Lung (tissue), 12 donors: Measurements from ENCODE around the gene CCPG1. TPM values are rescaled to one million over a fixed set of nuclear protein-coding genes. Genes with fewer than 3 reads are reported as not detected.

ENCODE experiments used
- ATAC-seq: fragments of 200-7000 bp; cut with Tn5 transposase; one replicate; pipeline ENCODE4 v1.9.1; 2020; ENCODE audit warnings: moderate number of reproducible peaks; ENCODE audit not compliant: insufficient read depth, low FRiP score
- DNase-seq, 3 donors: peaks; one replicate each; pipeline ENCODE4 v3.0.0-alpha.2; 2013 to 2017
- H3K27ac ChIP-seq, 2 donors: one replicate each; pipeline ENCODE4 v1.5.1; 2013; ENCODE audit warnings: mild to moderate bottlenecking in 2 of 2, moderate library complexity in 2 of 2, control low read depth in 1 of 2, inconsistent platforms in 1 of 2, low read depth in 1 of 2, low read length in 1 of 2
- H3K27me3 ChIP-seq, 3 donors: one replicate each; pipeline ENCODE4 v1.5.1; 2013; ENCODE audit warnings: low read length in 2 of 3; ENCODE audit not compliant: control insufficient read depth in 3 of 3, insufficient read depth in 3 of 3
- H3K36me3 ChIP-seq, 4 donors: one replicate each; pipeline ENCODE4 v1.5.1; 2013; ENCODE audit warnings: low read length in 4 of 4, mild to moderate bottlenecking in 1 of 4, moderate library complexity in 1 of 4; ENCODE audit not compliant: control insufficient read depth in 4 of 4, insufficient read depth in 4 of 4
- H3K4me1 ChIP-seq, 5 donors: one replicate each; pipeline ENCODE4 v1.5.1; 2013; ENCODE audit warnings: low read length in 5 of 5, mild to moderate bottlenecking in 2 of 5, moderate library complexity in 1 of 5; ENCODE audit not compliant: control insufficient read depth in 5 of 5, insufficient read depth in 5 of 5
- H3K4me3 ChIP-seq: one replicate; pipeline ENCODE4 v1.5.1; 2013; ENCODE audit warnings: mild to moderate bottlenecking, control low read depth, moderate library complexity
- H3K9ac ChIP-seq, 2 donors: one replicate each; pipeline ENCODE4 v1.5.1; 2013; ENCODE audit warnings: low read length in 2 of 2, control low read depth in 1 of 2; ENCODE audit not compliant: insufficient read depth in 1 of 2
- H3K9me3 ChIP-seq, 4 donors: one replicate each; pipeline ENCODE4 v1.5.1; 2013; ENCODE audit warnings: low read length in 3 of 4, mild to moderate bottlenecking in 1 of 4, moderate library complexity in 1 of 4; ENCODE audit not compliant: control insufficient read depth in 4 of 4, insufficient read depth in 3 of 4
- WGBS, 2 donors: extraction: QIAGEN DNeasy Blood & Tissue Kit; methylation state at CpG; one replicate each; pipeline ENCODE4 v1.1.7; 2013; 5-methylcytosine and 5-hydroxymethylcytosine counted together
- polyA plus RNA-seq, 2 donors: library from polyadenylated mRNA; stranded (reverse); fragments of 200-250 nt; gene quantifications; one replicate each; pipeline ENCODE4 v1.2.1, GENCODE V29; 2013
- total RNA-seq, 2 donors: library from RNA; depleted of rRNA in 1 of 2; stranded (reverse); fragments of >200 nt in 1 of 2; gene quantifications; one replicate each; pipeline ENCODE4 v1.2.1, GENCODE V29; 2014 to 2021
- TF ChIP-seq, protein P1 (sequence below): IDR thresholded peaks from 2 replicates; pipeline ENCODE4 v1.5.1; 2012; ENCODE audit warnings: mild to moderate bottlenecking; ENCODE audit errors: control extremely low read depth, extremely low read depth
- donor health status: control.
- donor health status: control.
- donor health status: Bipolar disorder and iron deficiency.
- donor health status: healthy.
- donor health status: DM: yes; HTN: yes; CAD: no.

The CCPG1 gene
- total and polyA plus RNA-seq, 4 donors, result 24.0 to 75.0 (median 53.8) TPM

DNA sequence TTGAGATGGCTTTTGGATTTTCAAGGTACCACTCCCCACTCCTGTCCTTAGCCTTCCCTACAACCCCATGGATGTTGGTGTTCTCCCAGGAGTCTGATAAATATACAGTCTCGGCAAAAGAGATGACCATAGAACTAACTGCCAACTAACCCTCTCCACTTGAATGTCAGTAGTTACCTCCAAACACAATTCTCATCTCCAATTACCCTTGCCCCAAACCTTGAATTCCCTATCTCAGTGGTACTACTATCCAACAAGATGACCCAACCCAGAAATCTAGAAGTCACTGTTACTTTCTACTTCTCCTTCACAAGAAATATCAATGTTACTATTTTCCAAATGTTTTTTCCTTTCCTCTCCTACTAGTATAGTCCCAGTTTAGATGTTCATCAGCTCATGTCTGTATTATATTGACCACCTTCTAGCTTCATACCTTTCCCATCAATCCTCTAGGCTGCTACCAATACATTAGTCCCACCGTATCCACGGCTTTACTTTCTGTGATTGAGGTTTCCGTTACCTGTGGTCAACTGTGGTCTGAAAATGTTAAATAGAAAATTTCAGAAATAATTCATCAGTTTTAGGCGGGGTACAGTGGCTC, 51.1 kb downstream of the CCPG1 start:
- DNase-seq (no peak), ATAC-seq (no peak)
- Histone ChIP-seq H3K4me3 (no peak overlapping the region), H3K36me3 (peaks cover 0 to 15% (median 1%) of the 10 kb centered on the region in 4 donors), H3K9ac (no peak overlapping the region), H3K4me1 (no peaks in the 10 kb centered on the region), H3K9me3 (no peaks in the 10 kb centered on the region), H3K27ac (no peak overlapping the region), H3K27me3 (no peaks in the 10 kb centered on the region)
- TF ChIP-seq, protein P1, sequence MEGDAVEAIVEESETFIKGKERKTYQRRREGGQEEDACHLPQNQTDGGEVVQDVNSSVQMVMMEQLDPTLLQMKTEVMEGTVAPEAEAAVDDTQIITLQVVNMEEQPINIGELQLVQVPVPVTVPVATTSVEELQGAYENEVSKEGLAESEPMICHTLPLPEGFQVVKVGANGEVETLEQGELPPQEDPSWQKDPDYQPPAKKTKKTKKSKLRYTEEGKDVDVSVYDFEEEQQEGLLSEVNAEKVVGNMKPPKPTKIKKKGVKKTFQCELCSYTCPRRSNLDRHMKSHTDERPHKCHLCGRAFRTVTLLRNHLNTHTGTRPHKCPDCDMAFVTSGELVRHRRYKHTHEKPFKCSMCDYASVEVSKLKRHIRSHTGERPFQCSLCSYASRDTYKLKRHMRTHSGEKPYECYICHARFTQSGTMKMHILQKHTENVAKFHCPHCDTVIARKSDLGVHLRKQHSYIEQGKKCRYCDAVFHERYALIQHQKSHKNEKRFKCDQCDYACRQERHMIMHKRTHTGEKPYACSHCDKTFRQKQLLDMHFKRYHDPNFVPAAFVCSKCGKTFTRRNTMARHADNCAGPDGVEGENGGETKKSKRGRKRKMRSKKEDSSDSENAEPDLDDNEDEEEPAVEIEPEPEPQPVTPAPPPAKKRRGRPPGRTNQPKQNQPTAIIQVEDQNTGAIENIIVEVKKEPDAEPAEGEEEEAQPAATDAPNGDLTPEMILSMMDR, result no peak
- 97 to 98% methylated on average over 5 of the region's 5 CpGs for WGBS, 2 donors

DNA sequence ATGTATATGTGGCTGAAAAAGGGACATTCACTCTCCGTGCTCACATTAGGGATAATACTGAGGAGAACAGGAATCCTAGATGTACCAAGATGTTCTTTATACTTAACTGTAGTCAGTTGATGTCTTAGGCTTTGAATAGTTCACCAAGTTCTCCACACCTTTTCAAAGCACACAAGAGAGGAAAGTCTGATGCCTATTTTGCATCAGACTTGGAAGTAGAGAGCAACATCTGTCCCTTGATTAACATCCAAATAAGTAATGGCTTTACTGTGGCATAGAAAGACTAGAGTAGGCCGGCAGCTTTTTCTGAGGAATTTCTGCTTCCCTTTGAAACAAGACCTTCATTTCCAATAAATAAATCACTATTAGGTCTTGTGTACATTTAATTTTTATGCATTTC, 55.1 kb downstream of the CCPG1 start:
- TF ChIP-seq, protein P1, result no peak
- Histone ChIP-seq H3K27ac (no peak overlapping the region), H3K4me3 (no peak overlapping the region), H3K36me3 (peaks cover 0 to 3% (median 2%) of the 10 kb centered on the region in 4 donors), H3K4me1 (no peaks in the 10 kb centered on the region), H3K9ac (no peak overlapping the region), H3K27me3 (no peaks in the 10 kb centered on the region), H3K9me3 (no peaks in the 10 kb centered on the region)
- DNase-seq (no peak), ATAC-seq (no peak)
- WGBS, 2 donors, result 88 to 96% methylated on average over 2 of the region's 2 CpGs

DNA sequence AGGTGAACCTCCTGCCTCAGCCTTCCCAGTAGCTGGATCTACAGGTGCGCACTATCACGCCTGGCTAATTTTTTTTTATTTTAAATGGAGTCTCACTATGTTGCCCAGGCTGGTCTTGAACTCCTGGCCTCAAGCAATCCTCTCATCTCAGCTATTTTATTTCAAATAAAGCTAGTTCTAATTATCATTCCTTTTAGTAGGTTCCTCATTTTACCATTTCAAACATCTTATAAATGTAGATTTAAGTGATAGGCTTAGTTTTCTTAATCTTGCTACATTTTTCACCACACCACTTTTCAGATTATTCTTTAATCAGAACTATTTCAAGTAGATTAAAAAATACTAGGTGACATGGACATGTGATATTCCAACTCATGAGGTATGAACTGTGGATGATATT, 58.9 kb downstream of the CCPG1 start:
- peaks cover 0 to 5% (median 3%) of the 10 kb centered on the region in 4 donors for H3K36me3 ChIP-seq
- WGBS, 2 donors, result 95 to 100% methylated on average over 2 of the region's 2 CpGs
- TF ChIP-seq, protein P1, result no peak

More for the DNA sequence above, 58.9 kb downstream of the CCPG1 start:
- no peaks in the 10 kb centered on the region for H3K27me3 ChIP-seq
- no peak overlapping the region for H3K27ac ChIP-seq
- H3K4me1 ChIP-seq, result no peaks in the 10 kb centered on the region
- no peak for DNase-seq
- ATAC-seq, result no peak
- H3K4me3 ChIP-seq, result no peak overlapping the region
- H3K9ac ChIP-seq, result no peak overlapping the region
- no peaks in the 10 kb centered on the region for H3K9me3 ChIP-seq
